AG04450 (cell line): ENCODE measurements around the gene ACBD6. TPM values are rescaled to one million over a fixed set of nuclear protein-coding genes. Genes with fewer than 3 reads are reported as not detected.

ENCODE experiments used
- CTCF ChIA-PET: fragments of 300-600, 350-600 bp; formaldehyde crosslinking; extraction: SDS; loops from one replicate; lab custom pipeline; 2022; ENCODE audit warnings: antibody characterized with exemption, inconsistent platforms; lab: Charles Lee
- POLR2A ChIA-PET: fragments of 350-600 bp; formaldehyde crosslinking; extraction: SDS; loops from one replicate; lab custom pipeline; 2021; ENCODE audit warnings: antibody characterized with exemption, inconsistent platforms; lab: Yijun Ruan, JAX
- DNase-seq: peaks from one replicate; pipeline ENCODE4 v3.0.0-alpha.2; 2011; ENCODE audit warnings: low read depth, low spot score
- H3K27ac ChIP-seq: one replicate; pipeline ENCODE4 v1.5.1; 2012; ENCODE audit warnings: low read depth, low read length, control low read depth
- H3K27me3 ChIP-seq: one replicate; pipeline ENCODE4 v1.6.0; 2012; ENCODE audit warnings: low read length; ENCODE audit not compliant: control insufficient read depth, insufficient read depth
- H3K4me3 ChIP-seq: 2 replicates; pipeline ENCODE4 v1.5.1; 2011; ENCODE audit warnings: mild to moderate bottlenecking, low read depth, low read length, control low read depth
- H3K9me3 ChIP-seq: 2 replicates; pipeline ENCODE4 v1.5.1; 2012; ENCODE audit warnings: low read length; ENCODE audit not compliant: control insufficient read depth, insufficient read depth
- polyA plus RNA-seq: library from polyadenylated mRNA; depleted of rRNA; stranded (reverse); fragments of >200 nt; gene quantifications from 2 replicates; pipeline ENCODE4 v1.2.3, GENCODE V29; 2011
- TF ChIP-seq, protein P1 (sequence below): IDR thresholded peaks from 2 replicates; pipeline ENCODE4 v1.5.1; 2011; ENCODE audit warnings: low read depth, low read length, control low read depth, inconsistent platforms

The ACBD6 gene
- polyA plus RNA-seq, 1 experiment, result 87.6 TPM

GRCh38 chr1:180250883-180251509 lies 251.4 kb downstream of the ACBD6 start:
- ChIA-PET POLR2A (no interaction called here), CTCF (interaction anchor here (1.6 to 4.6 kb wide), 5 partner anchors 10 to 229 kb away, joined by 4 to 145 read pairs (median 9); no protein-coding TSS in a partner anchor)
- TF ChIP-seq, protein P1, sequence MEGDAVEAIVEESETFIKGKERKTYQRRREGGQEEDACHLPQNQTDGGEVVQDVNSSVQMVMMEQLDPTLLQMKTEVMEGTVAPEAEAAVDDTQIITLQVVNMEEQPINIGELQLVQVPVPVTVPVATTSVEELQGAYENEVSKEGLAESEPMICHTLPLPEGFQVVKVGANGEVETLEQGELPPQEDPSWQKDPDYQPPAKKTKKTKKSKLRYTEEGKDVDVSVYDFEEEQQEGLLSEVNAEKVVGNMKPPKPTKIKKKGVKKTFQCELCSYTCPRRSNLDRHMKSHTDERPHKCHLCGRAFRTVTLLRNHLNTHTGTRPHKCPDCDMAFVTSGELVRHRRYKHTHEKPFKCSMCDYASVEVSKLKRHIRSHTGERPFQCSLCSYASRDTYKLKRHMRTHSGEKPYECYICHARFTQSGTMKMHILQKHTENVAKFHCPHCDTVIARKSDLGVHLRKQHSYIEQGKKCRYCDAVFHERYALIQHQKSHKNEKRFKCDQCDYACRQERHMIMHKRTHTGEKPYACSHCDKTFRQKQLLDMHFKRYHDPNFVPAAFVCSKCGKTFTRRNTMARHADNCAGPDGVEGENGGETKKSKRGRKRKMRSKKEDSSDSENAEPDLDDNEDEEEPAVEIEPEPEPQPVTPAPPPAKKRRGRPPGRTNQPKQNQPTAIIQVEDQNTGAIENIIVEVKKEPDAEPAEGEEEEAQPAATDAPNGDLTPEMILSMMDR, result no peak
- Histone ChIP-seq H3K4me3 (no peak overlapping the region), H3K27me3 (peaks cover 4% of the 10 kb centered on the region), H3K27ac (no peak overlapping the region), H3K9me3 (no peaks in the 10 kb centered on the region)
- no peak for DNase-seq

DNA sequence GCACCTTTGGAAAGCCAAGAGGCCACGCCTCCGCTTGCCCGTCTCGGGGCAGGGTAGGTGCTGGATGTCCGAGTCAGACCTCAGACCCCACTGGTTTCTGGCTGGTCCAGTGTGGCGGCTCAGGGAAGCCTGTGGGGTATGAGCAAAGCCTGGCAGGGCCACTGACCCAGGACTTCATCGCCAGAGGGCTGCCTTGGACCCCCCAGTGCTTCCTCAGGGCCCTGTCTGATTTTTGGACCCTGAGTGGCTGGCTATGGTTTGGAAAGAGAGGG lies 251.9 kb downstream of the ACBD6 start:
- ChIA-PET POLR2A (no interaction called here), CTCF (interaction anchor here (1.9 kb wide), 1 partner anchor 228 kb away, joined by 9 read pairs; no protein-coding TSS in a partner anchor)
- Histone ChIP-seq H3K9me3 (no peaks in the 10 kb centered on the region), H3K27ac (no peak overlapping the region), H3K27me3 (peaks cover 4% of the 10 kb centered on the region), H3K4me3 (no peak overlapping the region)
- no peak for DNase-seq
- TF ChIP-seq, protein P1, result no peak

DNA sequence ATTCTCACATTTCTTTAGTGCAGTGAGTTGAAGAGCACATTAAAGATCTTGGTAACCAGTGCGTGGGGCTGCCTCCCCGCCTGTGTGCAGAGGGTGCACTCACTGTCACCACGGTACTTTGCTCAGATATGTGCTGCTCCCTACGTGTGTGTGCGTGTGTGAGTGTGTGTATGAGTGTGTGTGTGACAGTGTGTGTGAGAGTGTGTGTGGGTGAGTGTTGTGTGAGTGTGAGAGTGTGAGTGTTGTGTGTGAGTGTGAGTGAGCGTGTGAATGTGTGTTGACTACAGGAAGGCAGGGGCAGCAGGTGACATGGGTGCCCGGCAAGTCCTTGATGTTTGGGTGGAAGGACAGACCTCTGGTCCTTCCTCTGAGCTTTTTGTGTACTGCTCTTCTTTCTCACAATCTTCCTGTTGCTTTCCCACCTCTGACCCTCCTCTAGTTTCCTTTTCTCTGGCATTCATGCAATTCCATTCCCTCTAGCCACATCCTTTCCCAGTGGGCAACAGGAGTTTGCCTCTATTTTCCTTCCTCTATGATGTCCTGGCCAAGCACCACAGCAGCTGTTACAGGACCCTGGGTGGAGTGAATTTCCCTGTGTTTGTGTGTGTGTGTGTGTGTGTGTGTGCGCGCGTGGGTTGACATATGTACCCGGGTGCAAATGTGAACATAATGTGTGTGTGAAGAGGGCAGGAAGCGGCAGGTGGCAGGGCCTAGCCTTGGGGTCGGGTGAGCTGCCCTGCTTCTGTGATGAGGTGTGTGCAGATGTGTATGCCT lies 252.5 kb downstream of the ACBD6 start:
- Histone ChIP-seq H3K9me3 (no peaks in the 10 kb centered on the region; the same call in 1 of the 2 replicates), H3K27me3 (peaks cover 6% of the 10 kb centered on the region), H3K27ac (no peak overlapping the region), H3K4me3 (no peak overlapping the region)
- ChIA-PET POLR2A (no interaction called here), CTCF (interaction anchor here (0.9 to 1.9 kb wide), 2 partner anchors 228 to 233 kb away, joined by 3 to 9 read pairs; no protein-coding TSS in a partner anchor)
- TF ChIP-seq, protein P1, result no peak
- DNase-seq, result no peak

- CTCF ChIA-PET, result interaction anchor here (0.9 to 1.9 kb wide), 3 partner anchors 229 to 234 kb away, joined by 3 to 9 read pairs (median 5); no protein-coding TSS in a partner anchor
These were observed 253.4 kb downstream of the ACBD6 start for GRCh38 chr1:180248731-180249681.

More at GRCh38 chr1:180248731-180249681, 253.4 kb downstream of the ACBD6 start:
- Histone ChIP-seq H3K27ac (no peak overlapping the region), H3K27me3 (peaks cover 15% of the 10 kb centered on the region), H3K4me3 (no peak overlapping the region), H3K9me3 (no peaks in the 10 kb centered on the region; the same call in 1 of the 2 replicates)
- no peak for DNase-seq
- TF ChIP-seq, protein P1, result no peak
- POLR2A ChIA-PET, result no interaction called here
